Endothelial cell of umbilical vein (primary cell): ENCODE measurements around the gene ZFP62. TPM values are rescaled to one million over a fixed set of nuclear protein-coding genes. Genes with fewer than 3 reads are reported as not detected.

ENCODE experiments used
- BruUV-seq: library from RNA; stranded (reverse); fragments of 400-500 nt; replicated peaks from 2 replicates; lab custom pipeline; 2021; lab: Mats Ljungman, UMichigan
- CTCF ChIA-PET: fragments of 300-600, 350-600 bp; sonication (Branson Sonifier 250); formaldehyde crosslinking; loops from one replicate; lab custom pipeline; 2021; ENCODE audit warnings: antibody characterized with exemption, inconsistent platforms; lab: Charles Lee
- POLR2A ChIA-PET: fragments of 300-600, 350-600 bp; sonication (Branson Sonifier 250); formaldehyde crosslinking; loops from one replicate; lab custom pipeline; 2021; ENCODE audit warnings: antibody characterized with exemption, inconsistent platforms; lab: Charles Lee
- DNase-seq: peaks from one replicate; pipeline ENCODE4 v3.0.0-alpha.2; 2011; ENCODE audit warnings: low read depth, low spot score
- FAIRE-seq: peaks from 2 replicates; lab custom pipeline; 2011; peaks lifted over from hg19 to GRCh38; lab: Jason Lieb, UNC
- H2AFZ ChIP-seq: 2 replicates; pipeline ENCODE4 v1.6.0; 2012; ENCODE audit warnings: low read depth, low read length, control low read depth, inconsistent platforms
- H3K27ac ChIP-seq: 2 replicates; pipeline ENCODE4 v1.5.1; 2011; ENCODE audit warnings: low read depth, mild to moderate bottlenecking, control low read depth, low read length, moderate library complexity; ENCODE audit not compliant: insufficient read depth
- H3K27me3 ChIP-seq, 2 experiments: 2 replicates each; pipeline versions ENCODE4 v1.6.0 to v1.6.1; 2011; ENCODE audit warnings: low read length in 2 of 2, mixed read lengths in 1 of 2; ENCODE audit not compliant: control insufficient read depth in 2 of 2, insufficient read depth in 2 of 2
- H3K36me3 ChIP-seq, 2 experiments: 2 replicates in 1 of 2; 3 replicates in 1 of 2; pipeline ENCODE4 v1.5.1; 2011; ENCODE audit warnings: low read length in 2 of 2, mild to moderate bottlenecking in 1 of 2, moderate library complexity in 1 of 2; ENCODE audit not compliant: control insufficient read depth in 2 of 2, insufficient read depth in 2 of 2; ENCODE audit errors: extremely low read depth in 1 of 2
- H3K4me1 ChIP-seq: 3 replicates; pipeline ENCODE4 v1.5.1; 2011; ENCODE audit warnings: mild to moderate bottlenecking, low read length; ENCODE audit not compliant: control insufficient read depth, insufficient read depth; ENCODE audit errors: extremely low read depth
- H3K4me2 ChIP-seq: 2 replicates; pipeline ENCODE4 v1.6.1; 2011; ENCODE audit warnings: low read length, control low read depth, mixed read lengths; ENCODE audit not compliant: insufficient read depth
- H3K4me3 ChIP-seq, 3 experiments: fragments of 200-600 bp in 1 of 3; sonication (generic), shearing (Covaris generic) in 1 of 3; replicated peaks in 1 of 3; 2 replicates each; pipeline ENCODE4 v1.5.1; 2011 to 2016; ENCODE audit warnings: control low read depth in 3 of 3, low read length in 3 of 3, mild to moderate bottlenecking in 2 of 3, inconsistent platforms in 1 of 3, low read depth in 1 of 3, moderate library complexity in 1 of 3; ENCODE audit not compliant: insufficient read depth in 1 of 3
- H3K79me2 ChIP-seq: 2 replicates; pipeline ENCODE4 v1.6.0; 2012; ENCODE audit warnings: low read length, inconsistent platforms; ENCODE audit not compliant: control insufficient read depth, insufficient read depth
- H3K9ac ChIP-seq: replicated peaks from 2 replicates; pipeline ENCODE3; 2011; ENCODE audit warnings: low read length, control low read depth; ENCODE audit not compliant: insufficient read depth; ENCODE audit errors: extremely low read depth
- H3K9me1 ChIP-seq: replicated peaks from 3 replicates; pipeline ENCODE4 v1.6.0; 2011; ENCODE audit warnings: mild to moderate bottlenecking, low read length; ENCODE audit not compliant: control insufficient read depth, insufficient read depth; ENCODE audit errors: extremely low read depth
- H3K9me3 ChIP-seq: replicated peaks from 2 replicates; pipeline ENCODE4 v1.5.1; 2012; ENCODE audit warnings: low read length, inconsistent platforms; ENCODE audit not compliant: control insufficient read depth, insufficient read depth
- H4K20me1 ChIP-seq: replicated peaks from 2 replicates; pipeline ENCODE3; 2011; ENCODE audit warnings: mild to moderate bottlenecking, low read length; ENCODE audit not compliant: control insufficient read depth, insufficient read depth; ENCODE audit errors: extremely low read depth
- EZH2 ChIP-seq: IDR thresholded peaks from 2 replicates; pipeline ENCODE4 v1.6.1; 2012; ENCODE audit warnings: borderline replicate concordance, low read depth, mild to moderate bottlenecking, moderate library complexity, low read length, inconsistent platforms; ENCODE audit not compliant: severe bottlenecking
- FOS ChIP-seq: IDR thresholded peaks from 2 replicates; pipeline ENCODE4 v1.6.1; 2011; ENCODE audit warnings: mild to moderate bottlenecking, low read length, moderate library complexity, borderline replicate concordance; ENCODE audit not compliant: insufficient read depth
- GATA2 ChIP-seq: IDR thresholded peaks from 2 replicates; pipeline ENCODE4 v1.7.0; 2011; ENCODE audit warnings: low read depth, mild to moderate bottlenecking, moderate library complexity, mixed read lengths, low read length; ENCODE audit not compliant: insufficient read length, insufficient read depth
- JUN ChIP-seq: IDR thresholded peaks from 2 replicates; pipeline ENCODE4 v1.6.1; 2011; ENCODE audit warnings: borderline replicate concordance, low read depth; ENCODE audit not compliant: insufficient read length, insufficient read depth
- MYC ChIP-seq: IDR thresholded peaks from one replicate; pipeline ENCODE4 v1.6.1; 2011; ENCODE audit warnings: mild to moderate bottlenecking, low read depth, low read length
- POLR2A ChIP-seq: IDR thresholded peaks from 2 replicates; pipeline ENCODE4 v1.6.1; 2012; ENCODE audit warnings: low read depth, mild to moderate bottlenecking, control low read depth, low read length
- POLR2AphosphoS5 ChIP-seq: IDR thresholded peaks from 2 replicates; pipeline ENCODE4 v1.6.1; 2012; ENCODE audit warnings: low read depth, mild to moderate bottlenecking, control low read depth, low read length, moderate library complexity; ENCODE audit not compliant: insufficient read depth
- dilution Hi-C: fragments of 300-500 bp; cut with MboI; formaldehyde crosslinking; loops from one replicate; pipeline ENCODE4 v1.15.0; 2019; ENCODE audit warnings: low sequenced_read_pairs; ENCODE audit not compliant: extremely low pct_ligation_motif_present
- intact Hi-C: fragments of 100-400 bp; cut with micrococcal nuclease; formaldehyde crosslinking; loops from one replicate; pipeline ENCODE4 v1.10.0; 2022
- polyA plus RNA-seq, 4 experiments: library from polyadenylated mRNA; depleted of rRNA in 3 of 4; stranded (reverse) in 3 of 4; unstranded in 1 of 4; fragments of >200 nt; gene quantifications; 2 replicates each; pipeline versions ENCODE4 v1.2.1 to v1.2.3, GENCODE V29; 2011 to 2012; ENCODE audit warnings: missing spikeins in 1 of 4
- total RNA-seq: library from RNA; stranded (reverse); gene quantifications from 2 replicates; pipeline ENCODE4 v1.2.3, GENCODE V29; 2021
- TF ChIP-seq, protein P1 (sequence below), 2 donors: IDR thresholded peaks; 1 replicate in 1 of 2; 2 replicates in 1 of 2; pipeline ENCODE4 v1.5.1; 2011; ENCODE audit warnings: low read length in 2 of 2, mild to moderate bottlenecking in 2 of 2, moderate library complexity in 2 of 2, control low read depth in 1 of 2, inconsistent platforms in 1 of 2, low read depth in 1 of 2; ENCODE audit not compliant: insufficient read depth in 1 of 2; ENCODE audit errors: extremely low read depth in 1 of 2
- TF ChIP-seq, protein P2 (sequence below): IDR thresholded peaks from 2 replicates; pipeline ENCODE4 v1.6.1; 2011; ENCODE audit not compliant: insufficient read depth, insufficient read length

ZFP62 gene
- total and polyA plus RNA-seq, 2 donors (not counting 3 experiments of a cell fraction or from before 2014, with no cell fraction given), result 3.7 to 19.7 TPM

DNA sequence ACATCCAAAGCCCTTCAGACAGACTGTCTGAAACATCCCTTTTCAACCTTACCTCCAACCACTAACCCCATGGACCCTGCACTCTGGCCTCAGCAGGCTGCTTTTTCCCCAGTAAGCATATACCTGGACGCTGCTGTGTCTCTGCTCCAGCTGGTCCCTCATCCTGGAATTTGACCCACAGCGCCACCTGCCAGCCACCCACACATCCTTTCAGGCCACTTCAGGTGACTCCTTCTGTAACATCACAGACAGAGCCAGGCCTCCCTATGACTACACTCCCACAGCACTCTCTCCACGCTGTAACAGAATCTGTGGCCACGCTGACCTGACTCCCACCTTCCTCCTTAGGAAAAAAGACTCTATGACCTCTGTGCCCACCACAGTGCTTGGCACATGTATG, 61.9 kb downstream of the ZFP62 start:
- FAIRE-seq, result no peak
- Histone ChIP-seq H3K36me3 (peaks cover 2 to 3% of the 10 kb centered on the region in 2 experiments), H3K4me2 (no peak overlapping the region), H3K4me1 (peaks cover 31% of the 10 kb centered on the region), H4K20me1 (peaks cover 23% of the 10 kb centered on the region), H3K27me3 (no peaks in the 10 kb centered on the region), H3K9me1 (no peaks in the 10 kb centered on the region), H3K27ac (no peak overlapping the region), H3K9me3 (no peaks in the 10 kb centered on the region), H3K4me3 (no peak overlapping the region), H2AFZ (no peak overlapping the region), H3K9ac (no peak overlapping the region), H3K79me2 (peaks cover 73% of the 10 kb centered on the region)
- ChIA-PET POLR2A (no interaction called here), CTCF (interaction anchor here (0.7 to 1.8 kb wide), 3 partner anchors 10 to 15 kb away, joined by 4 to 9 read pairs (median 5); no protein-coding TSS in a partner anchor)
- TF ChIP-seq JUN, result no peak
- TF ChIP-seq, protein P1, sequence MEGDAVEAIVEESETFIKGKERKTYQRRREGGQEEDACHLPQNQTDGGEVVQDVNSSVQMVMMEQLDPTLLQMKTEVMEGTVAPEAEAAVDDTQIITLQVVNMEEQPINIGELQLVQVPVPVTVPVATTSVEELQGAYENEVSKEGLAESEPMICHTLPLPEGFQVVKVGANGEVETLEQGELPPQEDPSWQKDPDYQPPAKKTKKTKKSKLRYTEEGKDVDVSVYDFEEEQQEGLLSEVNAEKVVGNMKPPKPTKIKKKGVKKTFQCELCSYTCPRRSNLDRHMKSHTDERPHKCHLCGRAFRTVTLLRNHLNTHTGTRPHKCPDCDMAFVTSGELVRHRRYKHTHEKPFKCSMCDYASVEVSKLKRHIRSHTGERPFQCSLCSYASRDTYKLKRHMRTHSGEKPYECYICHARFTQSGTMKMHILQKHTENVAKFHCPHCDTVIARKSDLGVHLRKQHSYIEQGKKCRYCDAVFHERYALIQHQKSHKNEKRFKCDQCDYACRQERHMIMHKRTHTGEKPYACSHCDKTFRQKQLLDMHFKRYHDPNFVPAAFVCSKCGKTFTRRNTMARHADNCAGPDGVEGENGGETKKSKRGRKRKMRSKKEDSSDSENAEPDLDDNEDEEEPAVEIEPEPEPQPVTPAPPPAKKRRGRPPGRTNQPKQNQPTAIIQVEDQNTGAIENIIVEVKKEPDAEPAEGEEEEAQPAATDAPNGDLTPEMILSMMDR (IDR thresholded peaks at IDR 0.05; ENCODE audit: extremely low read depth in 1 of 2, insufficient read depth in 1 of 2, low read depth in 1 of 2, low read length in 2 of 2), result peak; percentile 5 to 10
- dilution Hi-C loops (no loop called here), intact Hi-C loops (no loop called here)
- no peak for DNase-seq
- BruUV-seq, result no TSS peak

DNA sequence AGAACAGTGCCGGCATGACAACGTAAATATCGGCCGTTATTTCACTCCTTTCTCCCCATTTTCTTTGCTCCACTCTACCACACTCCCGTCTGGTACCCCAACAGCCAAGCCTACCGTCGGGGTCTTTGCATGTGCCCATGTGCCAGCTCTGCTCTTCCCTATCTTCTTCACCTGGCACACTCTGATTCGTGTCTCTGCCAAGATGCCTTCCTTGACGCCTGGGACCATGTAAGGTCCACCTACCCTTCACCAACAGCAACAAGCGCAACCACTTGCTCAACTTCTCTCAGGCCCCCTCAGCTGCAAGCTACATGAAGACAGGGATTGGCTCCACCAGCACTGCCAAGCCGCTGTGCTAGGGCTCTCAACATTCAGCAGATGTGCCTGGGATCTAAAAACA, 62.9 kb downstream of the ZFP62 start:
- ChIA-PET CTCF (interaction anchor here (1.8 kb wide), 1 partner anchor 12 kb away, joined by 9 read pairs; no protein-coding TSS in a partner anchor), POLR2A (no interaction called here)
- Histone ChIP-seq H3K9ac (no peak overlapping the region), H3K4me3 (no peak overlapping the region), H3K27ac (no peak overlapping the region), H3K27me3 (no peaks in the 10 kb centered on the region), H4K20me1 (peaks cover 23% of the 10 kb centered on the region), H3K9me3 (no peaks in the 10 kb centered on the region), H2AFZ (no peak overlapping the region), H3K9me1 (no peaks in the 10 kb centered on the region), H3K4me2 (no peak overlapping the region), H3K4me1 (peaks cover 26% of the 10 kb centered on the region), H3K79me2 (peaks cover 81% of the 10 kb centered on the region), H3K36me3 (peaks cover 2 to 3% of the 10 kb centered on the region in 2 experiments)
- dilution Hi-C loops, result no loop called here
- BruUV-seq, result no TSS peak
- FAIRE-seq (no peak), DNase-seq (no peak)
- TF ChIP-seq JUN (no peak), GATA2 (no peak), POLR2AphosphoS5 (no peak), MYC (no peak), POLR2A (no peak), FOS (no peak), EZH2 (no peak)
- TF ChIP-seq, protein P1 (IDR thresholded peaks at IDR 0.05; ENCODE audit: extremely low read depth in 1 of 2, insufficient read depth in 1 of 2, low read depth in 1 of 2, low read length in 2 of 2), result no peak
- TF ChIP-seq, protein P2, sequence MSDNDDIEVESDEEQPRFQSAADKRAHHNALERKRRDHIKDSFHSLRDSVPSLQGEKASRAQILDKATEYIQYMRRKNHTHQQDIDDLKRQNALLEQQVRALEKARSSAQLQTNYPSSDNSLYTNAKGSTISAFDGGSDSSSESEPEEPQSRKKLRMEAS, result no peak
- intact Hi-C loops, result no loop called here
